Omental fat pad (tissue), 4 donors: ENCODE data around the gene RASGEF1C. TPM values are rescaled to one million over a fixed set of nuclear protein-coding genes. Genes with fewer than 3 reads are reported as not detected.

Source experiments
- ATAC-seq: fragments of 150-250 bp; one replicate; pipeline ENCODE4 v1.9.1; 2016; ENCODE audit warnings: mild to moderate bottlenecking, moderate library complexity; ENCODE audit not compliant: low FRiP score
- DNase-seq: peaks from one replicate; pipeline ENCODE4 v3.0.0-alpha.2; 2019; ENCODE audit warnings: low spot score
- CTCF ChIP-seq, 3 donors: fragments of 450-650 bp; IDR thresholded peaks; one replicate each; pipeline ENCODE4 v1.5.1; 2016 to 2017; ENCODE audit warnings: antibody characterized with exemption in 3 of 3, mild to moderate bottlenecking in 3 of 3, moderate library complexity in 2 of 3
- total RNA-seq, 4 donors: library from RNA; depleted of rRNA; stranded (reverse); fragments of >200 nt; gene quantifications; one replicate each; pipeline ENCODE4 v1.1.0, GENCODE V29; 2016

The RASGEF1C gene
- total RNA-seq, 4 donors from 2014 or later, result 0.37 to 8.5 TPM; not detected in 2

- DNase-seq (no peak), ATAC-seq (no peak)
- no peak for TF ChIP-seq CTCF (IDR thresholded peaks at IDR 0.05)
Measured at GRCh38 chr5:180169248-180170105, 39.5 kb downstream of the RASGEF1C start.

- DNase-seq (no peak), ATAC-seq (no peak)
- TF ChIP-seq CTCF (IDR thresholded peaks at IDR 0.05), result no peak
Measured at GRCh38 chr5:180168758-180169157, 40.3 kb downstream of the RASGEF1C start.

GRCh38 chr5:180166176-180166575 is 42.8 kb downstream of the RASGEF1C start:
- no peak for TF ChIP-seq CTCF (IDR thresholded peaks at IDR 0.05)
- DNase-seq (no peak), ATAC-seq (no peak)

GRCh38 chr5:180162304-180162661 is 46.7 kb downstream of the RASGEF1C start:
- ATAC-seq (no peak), DNase-seq (no peak)
- TF ChIP-seq CTCF (IDR thresholded peaks at IDR 0.05), result no peak

GRCh38 chr5:180161420-180162303 is 47.3 kb downstream of the RASGEF1C start:
- DNase-seq, result no peak
- no peak for ATAC-seq
- no peak for TF ChIP-seq CTCF (IDR thresholded peaks at IDR 0.05)

GRCh38 chr5:180160789-180161188 is 48.2 kb downstream of the RASGEF1C start:
- no peak for TF ChIP-seq CTCF (IDR thresholded peaks at IDR 0.05)
- DNase-seq (no peak), ATAC-seq (no peak)
